Measurements from ENCODE around the gene NR2C1. TPM values are rescaled to one million over a fixed set of nuclear protein-coding genes. Genes with fewer than 3 reads are reported as not detected.
"Not testable (repeated sequence)": the region's sequence is repeated elsewhere in the genome, so short reads cannot be mapped to it uniquely, and the experiment has no call there.

Gene NR2C1
- 22.1 TPM for total RNA-seq (ENCODE audit: insufficient read depth, low replicate concordance)

DNA sequence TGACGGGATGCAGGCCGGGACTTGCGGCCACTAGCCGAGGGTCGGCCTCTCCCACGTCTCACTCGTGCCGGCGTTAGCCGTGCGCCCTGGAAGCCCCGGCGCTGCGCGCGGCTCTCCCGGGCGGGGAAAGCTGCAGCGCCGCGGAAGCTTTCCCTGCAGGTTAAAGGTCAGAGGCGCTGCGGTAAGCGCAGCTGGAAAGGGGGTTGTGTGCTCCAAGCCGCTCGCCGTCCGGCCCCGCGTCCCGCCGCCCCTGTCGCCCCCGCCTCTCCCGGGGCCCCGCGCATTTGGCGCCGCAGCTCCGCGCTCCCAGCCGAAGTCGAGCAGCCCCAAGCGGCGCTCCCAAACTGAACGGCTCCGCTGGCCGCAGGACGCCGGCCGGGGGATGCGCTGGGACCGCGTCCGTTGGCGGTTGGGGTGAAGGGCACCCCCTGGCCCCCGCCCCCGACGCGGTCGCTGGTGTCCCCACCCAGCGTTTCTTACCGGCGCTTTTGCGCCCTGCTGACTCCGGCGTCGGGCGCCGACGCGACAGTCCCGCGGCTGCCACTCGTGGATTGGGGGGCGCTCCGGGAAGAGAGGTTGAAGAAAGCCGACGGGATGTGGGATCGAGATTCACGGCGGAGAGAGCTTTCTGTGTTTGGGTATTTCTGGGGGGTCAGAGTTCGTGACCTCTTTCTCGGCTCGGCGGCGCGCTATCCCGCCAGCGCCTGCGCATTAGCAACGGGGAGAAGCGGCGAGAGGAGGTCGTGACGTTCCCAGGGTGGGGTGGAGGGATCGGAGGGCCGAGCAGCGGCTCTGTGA, at the start of gene NR2C1:
NR2C1 (minus strand) TSS at position 719 of the 798 bp plus-strand sequence. CDS start 6,234 bp downstream, outside the sequence.
- DNase-seq (ENCODE audit: low spot score): peak; percentile 97

- no peak for DNase-seq (ENCODE audit: low spot score)
Measured at GRCh38 chr12:95118788-95119179, 45.4 kb upstream of the NR2C1 start.

DNA sequence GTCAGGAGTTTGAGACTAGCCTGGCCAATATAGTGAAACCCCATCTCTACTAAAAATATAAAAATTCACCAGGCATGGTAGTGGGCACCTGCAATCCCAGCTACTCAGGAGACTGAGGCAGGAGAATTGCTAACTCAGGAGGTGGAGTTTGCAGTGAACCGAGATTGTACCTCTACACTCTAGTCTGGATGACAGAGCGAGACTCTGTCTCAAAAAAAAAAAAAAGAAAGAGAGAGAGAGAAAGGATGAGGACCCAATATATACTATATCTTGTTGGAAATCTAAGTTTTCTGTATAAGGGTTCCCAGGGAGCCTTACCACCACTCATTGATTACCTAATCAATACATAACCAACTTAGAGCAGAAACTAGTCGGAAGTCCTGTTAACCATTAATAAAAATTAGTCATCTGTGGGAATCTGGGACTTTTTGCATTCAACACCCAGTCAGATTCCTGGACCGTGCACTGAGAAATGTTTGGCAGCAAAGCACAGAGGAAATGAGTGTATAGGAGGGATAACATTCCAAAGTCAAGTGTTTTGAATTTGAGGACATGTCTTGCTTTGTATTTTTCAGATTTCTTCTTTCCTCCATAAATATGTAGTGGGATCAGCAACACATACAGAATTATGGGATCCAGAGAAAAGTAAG, 44.8 kb upstream of the NR2C1 start:
- DNase-seq (ENCODE audit: low spot score): peak; percentile 28

GRCh38 chr12:95117178-95117599, 43.8 kb upstream of the NR2C1 start:
- peak; percentile 89 for DNase-seq (ENCODE audit: low spot score)

GRCh38 chr12:95116773-95117172, 43.4 kb upstream of the NR2C1 start:
- no peak for DNase-seq (ENCODE audit: low spot score)

DNA sequence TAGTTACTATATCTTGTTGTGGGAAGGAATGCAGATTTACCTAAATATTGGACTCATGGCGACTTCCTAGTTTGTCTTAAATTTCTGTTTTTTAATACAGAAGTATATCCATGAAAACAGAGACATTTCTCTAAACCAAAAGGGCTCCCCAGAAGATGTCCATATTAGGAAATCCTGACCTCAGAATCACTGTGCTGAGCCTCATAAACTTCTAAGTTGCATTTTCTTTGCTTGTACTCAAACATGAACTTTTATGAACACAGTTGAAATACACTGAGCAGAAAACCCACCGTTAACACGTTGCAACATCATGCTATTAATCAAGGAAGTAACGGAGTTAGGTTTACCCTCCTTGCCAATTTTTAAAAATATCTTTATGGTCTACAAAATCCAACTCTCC, 42.9 kb upstream of the NR2C1 start:
- DNase-seq (ENCODE audit: low spot score): peak; percentile 53

DNA sequence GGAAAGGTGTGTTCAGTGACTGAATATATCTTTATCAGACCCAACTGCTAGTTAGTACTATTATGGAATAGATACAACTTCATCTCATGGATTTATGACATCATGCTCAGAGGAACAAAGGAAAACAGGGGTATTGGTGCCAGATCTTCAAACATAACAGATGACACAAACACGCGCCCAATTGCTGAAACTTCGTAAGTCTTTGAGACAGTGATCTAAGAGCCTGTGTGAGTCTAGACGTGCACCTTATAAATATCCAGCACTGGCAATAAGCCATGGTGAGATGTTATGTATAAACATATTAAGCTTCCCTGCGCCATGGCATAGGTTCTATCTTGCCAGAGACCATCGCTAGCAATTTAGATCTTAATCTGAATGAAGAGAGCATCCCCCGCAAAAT, 42.2 kb upstream of the NR2C1 start:
- DNase-seq (ENCODE audit: low spot score): no peak

GRCh38 chr12:95114766-95115405, 41.5 kb upstream of the NR2C1 start:
- DNase-seq (ENCODE audit: low spot score): no peak

- DNase-seq (ENCODE audit: low spot score): no peak
Measured at GRCh38 chr12:95107362-95107761, 33.9 kb upstream of the NR2C1 start.

DNA sequence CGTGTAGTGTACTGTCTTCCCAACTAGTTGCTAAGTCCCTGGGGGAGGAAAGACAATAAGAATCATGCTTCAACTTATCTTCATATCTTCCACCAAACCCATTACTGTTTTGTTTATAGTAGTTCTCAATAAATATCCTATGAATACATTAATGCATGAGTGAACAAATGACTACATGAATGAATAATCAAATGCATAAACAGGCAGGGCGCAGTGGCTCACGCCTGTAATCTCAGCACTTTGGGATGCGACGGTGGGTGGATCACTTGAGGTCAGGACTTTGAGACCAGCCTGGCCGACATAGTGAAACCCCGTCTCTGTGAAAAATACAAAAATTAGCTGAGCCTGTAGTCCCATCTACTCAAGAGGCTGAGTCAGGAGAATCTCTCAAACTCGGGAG, 32.1 kb upstream of the NR2C1 start:
- DNase-seq (ENCODE audit: low spot score): no peak

GRCh38 chr12:95104919-95105452, 31.6 kb upstream of the NR2C1 start:
- DNase-seq (ENCODE audit: low spot score): no peak

GRCh38 chr12:95102916-95103671, 29.7 kb upstream of the NR2C1 start:
- no peak for DNase-seq (ENCODE audit: low spot score)

DNA sequence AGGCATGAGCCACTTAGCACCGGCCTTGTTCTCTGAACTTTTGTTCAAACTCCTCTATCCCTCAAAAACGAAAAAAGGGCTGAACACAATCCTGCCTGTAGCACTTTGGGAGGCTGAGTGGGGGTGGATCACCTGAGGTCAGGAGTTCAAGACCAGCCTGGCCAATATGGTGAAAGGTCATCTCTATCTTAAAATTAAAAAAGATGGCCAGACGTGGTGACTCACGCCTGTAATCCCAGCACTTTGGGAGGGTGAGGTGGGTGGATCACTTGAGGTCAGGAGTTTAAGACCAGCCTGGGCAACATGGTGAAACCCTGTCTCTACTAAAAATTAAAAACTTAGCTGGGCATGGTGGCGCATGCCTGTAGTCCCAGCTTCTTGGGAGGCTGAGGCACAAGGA, 28.5 kb upstream of the NR2C1 start:
- not testable (repeated sequence) for DNase-seq (ENCODE audit: low spot score)

DNA sequence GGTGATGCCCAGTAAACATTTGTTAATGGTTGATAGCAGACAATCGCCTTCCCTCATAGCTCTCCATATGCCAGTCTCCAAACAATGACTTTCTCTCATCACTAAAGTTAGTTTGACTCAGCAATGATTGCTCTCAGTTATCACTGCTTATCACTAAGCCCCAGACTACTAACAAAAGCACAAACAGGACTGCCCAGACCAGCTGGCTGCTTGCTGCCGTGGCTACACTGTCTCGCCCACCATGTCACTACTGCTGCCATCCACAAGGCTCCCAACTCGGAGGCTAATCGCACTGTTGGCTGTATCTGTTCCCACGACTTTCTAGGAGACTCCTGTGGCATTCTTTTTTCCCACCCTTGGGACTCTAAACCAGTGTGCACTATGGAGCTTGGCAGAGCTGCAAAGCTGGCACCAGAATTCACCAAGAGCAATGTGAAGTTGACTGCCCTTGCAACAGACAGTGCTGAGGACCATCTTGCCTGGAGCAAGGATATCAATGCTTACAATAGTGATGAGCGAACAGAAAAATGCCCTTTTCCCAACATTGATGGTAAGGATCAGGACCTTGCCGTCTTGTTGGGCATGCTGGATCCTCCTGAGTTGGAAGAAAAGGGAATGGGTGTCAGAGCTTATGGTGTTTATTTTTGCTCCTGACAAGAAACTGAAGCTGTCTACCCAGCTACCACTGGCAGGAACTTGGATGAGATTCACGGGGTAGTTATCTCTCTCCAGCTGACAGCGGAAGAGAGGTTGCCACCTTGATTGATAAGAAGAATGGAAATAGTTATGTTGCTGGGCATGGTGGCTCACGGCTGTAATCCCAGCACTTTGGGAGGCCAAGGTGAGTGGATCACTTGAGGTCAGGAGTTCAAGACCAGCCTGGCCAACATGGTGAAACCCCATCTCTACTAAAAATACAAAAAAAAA, 27.1 kb upstream of the NR2C1 start:
- DNase-seq (ENCODE audit: low spot score): no peak

DNA sequence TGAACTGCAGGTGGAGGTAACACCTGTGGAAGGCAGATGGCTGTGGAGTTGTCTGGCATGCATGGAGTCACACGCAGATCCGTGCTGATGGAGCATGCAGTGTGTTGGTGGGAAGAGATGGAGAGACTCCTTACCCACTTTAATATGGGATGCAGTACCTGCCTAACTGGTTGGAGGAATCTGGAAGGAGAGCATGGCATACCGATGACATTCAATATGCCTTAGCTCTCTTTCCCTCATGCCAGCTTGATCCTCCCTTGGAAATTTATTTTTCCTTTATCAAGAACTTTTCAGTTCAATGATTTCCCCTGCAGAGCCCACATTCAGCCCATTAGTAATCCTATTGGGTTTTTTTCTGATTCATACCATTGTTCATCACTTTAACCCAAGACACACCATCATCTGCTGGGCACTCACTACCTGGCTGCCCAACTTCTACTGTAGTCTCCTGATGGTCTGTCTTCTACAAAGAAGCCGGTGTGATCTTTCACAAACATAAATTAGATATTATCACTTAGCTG, 25.9 kb upstream of the NR2C1 start:
- DNase-seq (ENCODE audit: low spot score): no peak

GRCh38 chr12:95096852-95097251, 23.4 kb upstream of the NR2C1 start:
- peak; percentile 50 for DNase-seq (ENCODE audit: low spot score)

- DNase-seq (ENCODE audit: low spot score): no peak
Measured at GRCh38 chr12:95096378-95096777, 23.0 kb upstream of the NR2C1 start.

DNA sequence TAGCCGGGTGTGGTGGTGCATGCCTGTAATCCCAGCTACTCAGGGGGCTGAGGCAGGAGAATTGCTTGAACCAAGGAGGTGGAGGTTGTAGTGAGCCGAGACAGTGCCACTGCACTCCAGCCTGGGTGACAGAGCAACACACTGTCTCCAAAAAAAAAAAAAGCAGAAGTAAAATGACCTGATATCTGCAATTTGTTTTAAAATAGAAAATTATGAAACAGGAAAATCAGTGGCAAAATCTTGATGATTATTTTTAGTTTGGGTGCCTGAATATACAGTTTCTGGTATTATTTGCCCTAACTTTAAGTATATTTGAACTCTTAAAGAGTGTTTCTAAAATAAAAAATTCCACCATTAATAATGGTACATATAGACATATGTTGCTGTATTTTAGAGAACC, 22.4 kb upstream of the NR2C1 start:
- DNase-seq (ENCODE audit: low spot score): not testable (repeated sequence)

GRCh38 chr12:95089462-95089861, 16.0 kb upstream of the NR2C1 start:
- no peak for DNase-seq (ENCODE audit: low spot score)

- no peak for DNase-seq (ENCODE audit: low spot score)
Measured at GRCh38 chr12:95088379-95088778, 15.0 kb upstream of the NR2C1 start.

Data from umbilical cord (tissue), 2 donors.